ENCODE results near the gene ETV6. TPM values are rescaled to one million over a fixed set of nuclear protein-coding genes. Genes with fewer than 3 reads are reported as not detected.

ETV6 gene
- polyA plus RNA-seq, 3 donors: 6.8 to 45.1 (median 11.7) TPM

DNA sequence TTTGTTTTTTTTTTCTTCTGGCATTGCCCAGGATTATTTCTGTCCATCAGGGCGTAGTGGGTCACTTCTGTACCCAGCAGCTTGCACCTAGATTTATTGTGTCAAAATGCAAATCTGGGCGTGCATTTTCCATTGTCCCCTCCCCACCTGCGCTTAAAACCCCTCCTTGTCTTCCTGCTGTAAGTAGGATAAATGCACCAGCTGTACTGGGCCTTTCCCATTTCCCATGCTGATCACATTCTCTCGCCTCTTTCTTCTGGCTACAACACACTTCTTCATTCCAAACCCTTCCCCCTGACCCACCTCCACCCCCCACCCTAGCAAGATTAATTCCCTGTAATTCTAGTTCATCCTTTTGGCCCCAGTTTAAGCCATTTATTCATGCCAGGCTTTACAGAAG lies 128.0 kb downstream of the ETV6 start:
- Histone ChIP-seq H3K36me3 (replicated peaks in 1 of 2; ENCODE audit: control insufficient read depth in 1 of 2, insufficient read depth in 2 of 2, low read length in 2 of 2) (peaks cover 2 to 28% of the 10 kb centered on the region in 2 donors), H3K4me3 (replicated peaks in 1 of 3; ENCODE audit: low read depth in 2 of 3, low read length in 3 of 3) (no peak overlapping the region), H3K4me2 (replicated peaks; ENCODE audit: extremely low read depth, low read length, poor library complexity, severe bottlenecking) (no peak overlapping the region), H3K27me3 (ENCODE audit: control insufficient read depth in 2 of 2, insufficient read depth in 2 of 2, low read length in 2 of 2) (no peaks in the 10 kb centered on the region), H2AFZ (ENCODE audit: insufficient read depth, low read depth, low read length, poor library complexity, severe bottlenecking) (no peak overlapping the region), H3K79me2 (ENCODE audit: insufficient read depth, low read length) (peaks cover 96% of the 10 kb centered on the region), H3K27ac (ENCODE audit: low read depth in 1 of 2, low read length in 2 of 2) (peak overlapping the region in 1 of 2 donors; percentile 49), H4K20me1 (ENCODE audit: insufficient read depth, low read length) (peaks cover 53% of the 10 kb centered on the region), H3K9me3 (replicated peaks in 1 of 2; ENCODE audit: control insufficient read depth in 1 of 2, insufficient read depth in 1 of 2, low read length in 2 of 2) (no peaks in the 10 kb centered on the region), H3K4me1 (ENCODE audit: control insufficient read depth in 1 of 2, insufficient read depth in 2 of 2, low read length in 2 of 2) (peaks cover 41 to 51% of the 10 kb centered on the region in 2 donors), H3K9ac (ENCODE audit: insufficient read depth, low read length, poor library complexity, severe bottlenecking) (no peak overlapping the region)
- no peaks in the 10 kb centered on the region for H3K9me3 Mint-ChIP-seq
- no peak for DNase-seq
- TF ChIP-seq, protein P1, sequence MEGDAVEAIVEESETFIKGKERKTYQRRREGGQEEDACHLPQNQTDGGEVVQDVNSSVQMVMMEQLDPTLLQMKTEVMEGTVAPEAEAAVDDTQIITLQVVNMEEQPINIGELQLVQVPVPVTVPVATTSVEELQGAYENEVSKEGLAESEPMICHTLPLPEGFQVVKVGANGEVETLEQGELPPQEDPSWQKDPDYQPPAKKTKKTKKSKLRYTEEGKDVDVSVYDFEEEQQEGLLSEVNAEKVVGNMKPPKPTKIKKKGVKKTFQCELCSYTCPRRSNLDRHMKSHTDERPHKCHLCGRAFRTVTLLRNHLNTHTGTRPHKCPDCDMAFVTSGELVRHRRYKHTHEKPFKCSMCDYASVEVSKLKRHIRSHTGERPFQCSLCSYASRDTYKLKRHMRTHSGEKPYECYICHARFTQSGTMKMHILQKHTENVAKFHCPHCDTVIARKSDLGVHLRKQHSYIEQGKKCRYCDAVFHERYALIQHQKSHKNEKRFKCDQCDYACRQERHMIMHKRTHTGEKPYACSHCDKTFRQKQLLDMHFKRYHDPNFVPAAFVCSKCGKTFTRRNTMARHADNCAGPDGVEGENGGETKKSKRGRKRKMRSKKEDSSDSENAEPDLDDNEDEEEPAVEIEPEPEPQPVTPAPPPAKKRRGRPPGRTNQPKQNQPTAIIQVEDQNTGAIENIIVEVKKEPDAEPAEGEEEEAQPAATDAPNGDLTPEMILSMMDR (IDR thresholded peaks at IDR 0.05): no peak
- H3K36me3 Mint-ChIP-seq: peaks cover 27 to 36% of the 10 kb centered on the region in 2 donors
- WGBS (ENCODE audit: insufficient coverage): 95% methylated on average over 3 of the region's 4 CpGs
- intact Hi-C loops (cut with micrococcal nuclease): no loop called here
- peak overlapping the region in 4 of 7 donors; percentile 27 to 83 (median 60) for H3K27ac Mint-ChIP-seq
- no peak overlapping the region for H3K4me3 Mint-ChIP-seq
- no peaks in the 10 kb centered on the region for H3K27me3 Mint-ChIP-seq (ENCODE audit: low read depth in 3 of 3)
- H3K4me1 Mint-ChIP-seq: peaks cover 59% of the 10 kb centered on the region

DNA sequence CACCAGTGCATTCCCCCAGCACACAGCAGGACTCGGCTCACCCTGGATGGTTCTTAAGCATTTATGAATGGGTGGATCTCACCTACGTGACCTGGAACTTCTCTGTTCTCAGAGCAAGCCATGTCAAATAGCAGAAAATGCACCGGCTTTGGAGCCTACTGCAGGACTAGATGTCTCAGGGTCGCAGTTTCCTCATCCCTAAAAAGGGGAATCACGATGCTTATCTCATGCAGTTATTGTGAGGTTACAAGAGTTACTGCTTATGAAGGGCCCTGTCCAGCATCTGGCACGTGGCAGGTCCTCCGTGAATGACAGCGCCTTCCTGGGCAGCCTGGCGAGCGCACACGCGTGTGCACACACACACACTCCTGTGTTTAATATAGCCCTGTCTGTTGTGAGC lies 128.5 kb downstream of the ETV6 start:
- peak in 1 of 3 donors; percentile 48 for DNase-seq
- WGBS (ENCODE audit: insufficient coverage): 50% methylated on average over 4 of the region's 12 CpGs
- H3K79me2 ChIP-seq (ENCODE audit: insufficient read depth, low read length): peaks cover 97% of the 10 kb centered on the region
- H3K36me3 Mint-ChIP-seq: peaks cover 29 to 33% of the 10 kb centered on the region in 2 donors
- TF ChIP-seq, protein P1 (IDR thresholded peaks at IDR 0.05): no peak
- no peaks in the 10 kb centered on the region for H3K9me3 Mint-ChIP-seq
- H4K20me1 ChIP-seq (ENCODE audit: insufficient read depth, low read length): peaks cover 58% of the 10 kb centered on the region
- no peak overlapping the region for H3K4me3 ChIP-seq (replicated peaks in 1 of 3; ENCODE audit: low read depth in 2 of 3, low read length in 3 of 3)
- no peak overlapping the region for H2AFZ ChIP-seq (ENCODE audit: insufficient read depth, low read depth, low read length, poor library complexity, severe bottlenecking)
- H3K36me3 ChIP-seq (replicated peaks in 1 of 2; ENCODE audit: control insufficient read depth in 1 of 2, insufficient read depth in 2 of 2, low read length in 2 of 2): peaks cover 2 to 28% of the 10 kb centered on the region in 2 donors
- no peaks in the 10 kb centered on the region for H3K27me3 Mint-ChIP-seq (ENCODE audit: low read depth in 3 of 3)
- peak overlapping the region; percentile 17 to 49 for H3K27ac ChIP-seq (ENCODE audit: low read depth in 1 of 2, low read length in 2 of 2)
- no peak overlapping the region for H3K4me2 ChIP-seq (replicated peaks; ENCODE audit: extremely low read depth, low read length, poor library complexity, severe bottlenecking)
- H3K9ac ChIP-seq (ENCODE audit: insufficient read depth, low read length, poor library complexity, severe bottlenecking): no peak overlapping the region
- H3K4me1 Mint-ChIP-seq: peaks cover 58% of the 10 kb centered on the region
- no peaks in the 10 kb centered on the region for H3K27me3 ChIP-seq (ENCODE audit: control insufficient read depth in 2 of 2, insufficient read depth in 2 of 2, low read length in 2 of 2)
- no peak overlapping the region for H3K4me3 Mint-ChIP-seq
- intact Hi-C loops (cut with micrococcal nuclease): no loop called here
- H3K9me3 ChIP-seq (replicated peaks in 1 of 2; ENCODE audit: control insufficient read depth in 1 of 2, insufficient read depth in 1 of 2, low read length in 2 of 2): no peaks in the 10 kb centered on the region
- peak overlapping the region; percentile 26 to 83 (median 63) for H3K27ac Mint-ChIP-seq
- H3K4me1 ChIP-seq (ENCODE audit: control insufficient read depth in 1 of 2, insufficient read depth in 2 of 2, low read length in 2 of 2): peaks cover 41 to 50% of the 10 kb centered on the region in 2 donors

Measured in CD14-positive monocyte (primary cell).